C4-2B (cell line): ENCODE results near the gene DTNA.

ENCODE experiments used
- H3K27ac ChIP-seq: fragments of 450-650 bp; 2 replicates; pipeline ENCODE4 v1.5.1; 2017
- ZFX ChIP-seq: fragments of 450-650 bp; IDR thresholded peaks from 2 replicates; pipeline ENCODE4 v1.6.1; 2017
- TF ChIP-seq, protein P1 (sequence below): fragments of 450-650 bp; conservative IDR thresholded peaks from 2 replicates; pipeline ENCODE4 v1.5.1; 2017; ENCODE audit warnings: mild to moderate bottlenecking

Gene DTNA

DNA sequence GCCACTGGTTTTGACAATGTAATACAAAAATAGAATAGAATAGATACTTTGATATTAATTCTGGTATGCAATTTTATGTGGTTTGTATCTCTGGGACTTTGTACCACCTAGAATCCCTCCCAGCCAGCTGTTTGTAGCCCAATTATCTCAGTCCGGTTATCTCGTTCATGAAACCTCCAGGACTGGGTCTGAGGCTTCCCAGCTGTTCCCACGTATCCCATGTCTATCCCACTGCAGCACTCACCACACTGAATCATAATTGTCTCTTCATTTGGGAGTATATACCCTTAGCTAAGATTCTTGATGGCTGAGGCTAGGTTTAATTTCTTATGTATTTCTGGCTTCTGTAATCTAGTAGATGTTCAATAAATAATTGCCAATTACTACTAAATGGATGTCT, 226.7 kb downstream of the DTNA start:
- no peak for TF ChIP-seq ZFX
- TF ChIP-seq, protein P1, sequence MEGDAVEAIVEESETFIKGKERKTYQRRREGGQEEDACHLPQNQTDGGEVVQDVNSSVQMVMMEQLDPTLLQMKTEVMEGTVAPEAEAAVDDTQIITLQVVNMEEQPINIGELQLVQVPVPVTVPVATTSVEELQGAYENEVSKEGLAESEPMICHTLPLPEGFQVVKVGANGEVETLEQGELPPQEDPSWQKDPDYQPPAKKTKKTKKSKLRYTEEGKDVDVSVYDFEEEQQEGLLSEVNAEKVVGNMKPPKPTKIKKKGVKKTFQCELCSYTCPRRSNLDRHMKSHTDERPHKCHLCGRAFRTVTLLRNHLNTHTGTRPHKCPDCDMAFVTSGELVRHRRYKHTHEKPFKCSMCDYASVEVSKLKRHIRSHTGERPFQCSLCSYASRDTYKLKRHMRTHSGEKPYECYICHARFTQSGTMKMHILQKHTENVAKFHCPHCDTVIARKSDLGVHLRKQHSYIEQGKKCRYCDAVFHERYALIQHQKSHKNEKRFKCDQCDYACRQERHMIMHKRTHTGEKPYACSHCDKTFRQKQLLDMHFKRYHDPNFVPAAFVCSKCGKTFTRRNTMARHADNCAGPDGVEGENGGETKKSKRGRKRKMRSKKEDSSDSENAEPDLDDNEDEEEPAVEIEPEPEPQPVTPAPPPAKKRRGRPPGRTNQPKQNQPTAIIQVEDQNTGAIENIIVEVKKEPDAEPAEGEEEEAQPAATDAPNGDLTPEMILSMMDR, result no peak
- no peak overlapping the region for H3K27ac ChIP-seq

DNA sequence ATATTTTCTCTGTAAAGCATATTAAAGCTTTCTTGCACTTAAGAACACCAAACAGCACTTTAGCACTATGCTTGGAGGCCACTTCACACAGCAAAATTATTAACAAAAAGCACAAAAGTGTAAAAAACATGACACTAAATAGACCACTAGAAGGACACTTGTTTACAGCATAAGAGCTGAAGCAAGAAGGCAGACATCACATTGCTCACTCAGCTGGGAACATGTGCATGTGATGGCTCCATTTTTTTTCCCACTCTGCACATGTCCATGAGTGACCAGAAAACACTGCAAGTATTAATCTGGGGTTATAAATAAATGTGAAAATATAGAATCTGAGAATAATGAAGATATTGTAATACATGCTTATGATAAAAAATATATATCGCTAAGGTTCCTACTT, 228.0 kb downstream of the DTNA start:
- no peak overlapping the region for H3K27ac ChIP-seq

More for the DNA sequence above, 228.0 kb downstream of the DTNA start:
- TF ChIP-seq, protein P1, result no peak
- no peak for TF ChIP-seq ZFX
